Activated T-helper 17 cell treated with anti-CD3 and anti-CD28 coated beads, Interleukin-2, amount 50 U/mL, for 72 hours (primary cell): ENCODE data around the gene MDM4. TPM values are rescaled to one million over a fixed set of nuclear protein-coding genes. Genes with fewer than 3 reads are reported as not detected.

ENCODE experiments used
- ATAC-seq: fragments of 150-1000 bp; cut with Tn5 transposase; replicated peaks from 2 replicates; pipeline ENCODE4 v1.10.0; 2021; ENCODE audit warnings: mild to moderate bottlenecking, moderate library complexity
- H3K27ac Mint-ChIP-seq: one replicate; pipeline ENCODE4 v1.8.0; 2022; ENCODE audit warnings: mixed read lengths
- H3K27me3 Mint-ChIP-seq: one replicate; pipeline ENCODE4 v1.8.0; 2022; ENCODE audit warnings: mixed read lengths
- H3K36me3 Mint-ChIP-seq: one replicate; pipeline ENCODE4 v1.8.0; 2022; ENCODE audit warnings: low read depth, mild to moderate bottlenecking, mixed read lengths
- H3K4me1 Mint-ChIP-seq: one replicate; pipeline ENCODE4 v1.8.0; 2022; ENCODE audit warnings: mixed read lengths
- H3K4me3 Mint-ChIP-seq: one replicate; pipeline ENCODE4 v1.8.0; 2022; ENCODE audit warnings: mild to moderate bottlenecking, mixed read lengths
- H3K9me3 Mint-ChIP-seq: one replicate; pipeline ENCODE4 v1.8.0; 2022; ENCODE audit warnings: mixed read lengths
- total RNA-seq, 2 donors: library from RNA; stranded (reverse); gene quantifications; one replicate each; pipeline ENCODE4 v1.2.3, GENCODE V29; 2022

MDM4 gene
- total RNA-seq, 2 donors from 2014 or later, result 71.3 to 130 TPM

- ATAC-seq, result no peak
- Mint-ChIP-seq H3K36me3 (no peaks in the 10 kb centered on the region), H3K27ac (no peak overlapping the region), H3K27me3 (peaks cover 3% of the 10 kb centered on the region), H3K4me3 (no peak overlapping the region), H3K9me3 (no peaks in the 10 kb centered on the region), H3K4me1 (no peaks in the 10 kb centered on the region)
These were observed 86.8 kb downstream of the MDM4 start for GRCh38 chr1:204602871-204603542.

GRCh38 chr1:204605791-204606190 is 89.6 kb downstream of the MDM4 start:
- H3K4me3 Mint-ChIP-seq, result no peak overlapping the region
- H3K9me3 Mint-ChIP-seq, result no peaks in the 10 kb centered on the region
- no peaks in the 10 kb centered on the region for H3K4me1 Mint-ChIP-seq
- ATAC-seq, result no peak
- no peaks in the 10 kb centered on the region for H3K36me3 Mint-ChIP-seq
- no peak overlapping the region for H3K27ac Mint-ChIP-seq
- peaks cover 3% of the 10 kb centered on the region for H3K27me3 Mint-ChIP-seq

Other genes starting within 250 kb of the MDM4 start
- gene PLEKHA6, start 156.5 kb upstream of the MDM4 start, total RNA-seq, result 1 to 10 TPM in 1 of 2 donors, under 1 TPM in 1; 0.37 to 1.3 TPM
- 10 to 100 TPM; 63.9 to 71.6 TPM for gene PPP1R15B, start 104.6 kb upstream of the MDM4 start, total RNA-seq
- gene PIK3C2B, start 21.6 kb upstream of the MDM4 start, total RNA-seq, result 10 to 100 TPM; 31.0 to 67.6 TPM
- not detected for gene LRRN2, start 169.3 kb downstream of the MDM4 start, total RNA-seq